SK-N-SH (cell line): ENCODE data around the gene COX4I1. TPM values are rescaled to one million over a fixed set of nuclear protein-coding genes. Genes with fewer than 3 reads are reported as not detected.

Experiments used
- CTCF ChIA-PET: fragments of 300-600, 350-600 bp; formaldehyde crosslinking; extraction: SDS; loops from one replicate; lab custom pipeline; 2021; lab: Yijun Ruan, JAX
- POLR2A ChIA-PET: fragments of 350-600 bp; sonication (Branson Sonifier 250); formaldehyde crosslinking; extraction: SDS; loops from one replicate; lab custom pipeline; 2020; ENCODE audit warnings: antibody characterized with exemption, inconsistent platforms; lab: Yijun Ruan, JAX
- DNase-seq: peaks from one replicate; pipeline ENCODE4 v3.0.0; 2012
- H2AFZ ChIP-seq: fragments of 200-600 bp; sonication (generic); 2 replicates; pipeline ENCODE4 v1.8.1; 2016; ENCODE audit warnings: antibody characterized with exemption, mild to moderate bottlenecking, low read depth
- H3F3A ChIP-seq: fragments of 200-600 bp; sonication (generic); replicated peaks from 2 replicates; pipeline ENCODE3; 2016; ENCODE audit warnings: antibody characterized with exemption, mild to moderate bottlenecking; ENCODE audit not compliant: insufficient read depth
- H3K27ac ChIP-seq, 2 experiments: fragments of 200-500 bp in 1 of 2; fragments of 200-600 bp in 1 of 2; sonication (Bioruptor generic) in 1 of 2; sonication (generic), shearing (Covaris generic) in 1 of 2; 2 replicates each; pipeline versions ENCODE4 v1.5.1 to v1.6.1; 2014 to 2016; ENCODE audit warnings: low read depth in 2 of 2, inconsistent platforms in 1 of 2, low read length in 1 of 2, mild to moderate bottlenecking in 1 of 2, mixed read lengths in 1 of 2
- H3K27me3 ChIP-seq: fragments of 200-600 bp; sonication (generic), shearing (Covaris generic); 2 replicates; pipeline ENCODE4 v1.6.1; 2016; ENCODE audit warnings: mixed run types; ENCODE audit not compliant: insufficient read depth
- H3K36me3 ChIP-seq, 2 experiments: fragments of 200-500 bp in 1 of 2; fragments of 200-600 bp in 1 of 2; sonication (Bioruptor generic) in 1 of 2; sonication (generic) in 1 of 2; replicated peaks in 1 of 2; 2 replicates each; pipeline versions ENCODE3 to v1.5.1; 2014 to 2016; ENCODE audit warnings: low read length in 1 of 2, mild to moderate bottlenecking in 1 of 2; ENCODE audit not compliant: insufficient read depth in 2 of 2, control insufficient read depth in 1 of 2
- H3K4me1 ChIP-seq, 2 experiments: fragments of 200-500 bp in 1 of 2; fragments of 200-600 bp in 1 of 2; sonication (Bioruptor generic) in 1 of 2; sonication (generic), shearing (Covaris generic) in 1 of 2; 2 replicates each; pipeline versions ENCODE4 v1.5.1 to v1.6.1; 2014 to 2016; ENCODE audit warnings: low read depth in 1 of 2, low read length in 1 of 2, mixed run types in 1 of 2; ENCODE audit not compliant: insufficient read depth in 2 of 2, control insufficient read depth in 1 of 2
- H3K4me2 ChIP-seq: fragments of 200-600 bp; sonication (generic), shearing (Covaris generic); 2 replicates; pipeline ENCODE4 v1.6.1; 2017; ENCODE audit warnings: mixed run types
- H3K4me3 ChIP-seq, 2 experiments: fragments of 200-500 bp in 1 of 2; fragments of 200-600 bp in 1 of 2; sonication (Bioruptor generic) in 1 of 2; sonication (generic), shearing (Covaris generic) in 1 of 2; 2 replicates each; pipeline versions ENCODE4 v1.5.1 to v1.8.1; 2014 to 2016; ENCODE audit warnings: low read depth in 2 of 2, inconsistent platforms in 1 of 2, low read length in 1 of 2, mild to moderate bottlenecking in 1 of 2, mixed read lengths in 1 of 2, moderate library complexity in 1 of 2
- H3K79me2 ChIP-seq: fragments of 200-600 bp; sonication (generic); 2 replicates; pipeline ENCODE4 v1.8.1; 2017; ENCODE audit warnings: mild to moderate bottlenecking; ENCODE audit not compliant: insufficient read depth
- H3K9ac ChIP-seq: fragments of 200-600 bp; sonication (generic); 2 replicates; pipeline ENCODE4 v1.6.1; 2017; ENCODE audit warnings: mixed run types
- H3K9me2 ChIP-seq: fragments of 200-600 bp; sonication (generic); 2 replicates; pipeline ENCODE4 v1.6.1; 2017; ENCODE audit warnings: mixed run types
- H3K9me3 ChIP-seq: fragments of 200-600 bp; sonication (generic); 2 replicates; pipeline ENCODE4 v1.6.1; 2017; ENCODE audit warnings: mixed run types, mild to moderate bottlenecking, moderate library complexity
- H4K20me1 ChIP-seq: fragments of 200-600 bp; sonication (generic); 2 replicates; pipeline ENCODE4 v1.6.1; 2017; ENCODE audit warnings: mild to moderate bottlenecking, mixed run types; ENCODE audit not compliant: insufficient read depth
- ELF1 ChIP-seq: IDR thresholded peaks from 2 replicates; pipeline ENCODE4 v1.4.0; 2012
- FOXJ3 ChIP-seq: sonication (generic); formaldehyde crosslinking; IDR thresholded peaks from 2 replicates; pipeline ENCODE4 v1.5.1; 2020; ENCODE audit warnings: mild to moderate bottlenecking, missing genetic modification reagents
- GABPA ChIP-seq: IDR thresholded peaks from 2 replicates; pipeline ENCODE4 v1.4.0; 2012; ENCODE audit warnings: low read depth, mild to moderate bottlenecking
- IRF3 ChIP-seq: fragments of 150-350 bp; IDR thresholded peaks from 2 replicates; pipeline ENCODE4 v1.6.1; 2016; ENCODE audit warnings: mild to moderate bottlenecking, low read depth, low read length
- MEF2A ChIP-seq: IDR thresholded peaks from 2 replicates; pipeline ENCODE4 v1.4.0; 2012; ENCODE audit warnings: low read depth, borderline replicate concordance
- NRF1 ChIP-seq: IDR thresholded peaks from 2 replicates; pipeline ENCODE4 v1.6.1; 2012; ENCODE audit warnings: low read depth, mild to moderate bottlenecking, low read length
- PBX3 ChIP-seq: IDR thresholded peaks from 2 replicates; pipeline ENCODE4; 2012
- POLR2AphosphoS5 ChIP-seq: IDR thresholded peaks from 2 replicates; pipeline ENCODE4 v1.6.1; 2012; ENCODE audit warnings: low read depth, low read length
- REST ChIP-seq: IDR thresholded peaks from 2 replicates; pipeline ENCODE4 v1.6.1; 2012; ENCODE audit warnings: mild to moderate bottlenecking, low read depth, low read length, moderate library complexity
- RXRA ChIP-seq: IDR thresholded peaks from 2 replicates; pipeline ENCODE4 v1.4.0; 2012; ENCODE audit warnings: low read depth, mild to moderate bottlenecking, borderline replicate concordance
- SMC3 ChIP-seq: IDR thresholded peaks from 2 replicates; pipeline ENCODE4 v1.6.1; 2012; ENCODE audit warnings: low read depth, low read length, improper control_type of control experiment
- TCF12 ChIP-seq: IDR thresholded peaks from 2 replicates; pipeline ENCODE4 v1.4.0; 2012
- USF2 ChIP-seq: fragments of 150-350 bp; IDR thresholded peaks from 2 replicates; pipeline ENCODE4 v1.6.1; 2017; ENCODE audit warnings: antibody characterized with exemption, low read length, low read depth, borderline replicate concordance
- YY1 ChIP-seq: IDR thresholded peaks from 2 replicates; pipeline ENCODE4 v1.4.0; 2012; ENCODE audit warnings: low read depth, mild to moderate bottlenecking
- ZBTB33 ChIP-seq: IDR thresholded peaks from 2 replicates; pipeline ENCODE4 v1.4.0; 2012; ENCODE audit warnings: low read depth, borderline replicate concordance
- WGBS: methylation state at CpG from one replicate; pipeline ENCODE4 v1.1.6; 2017; ENCODE audit warnings: low lambda C conversion rate; 5-methylcytosine and 5-hydroxymethylcytosine counted together
- polyA plus RNA-seq, 3 experiments: library from polyadenylated mRNA; depleted of rRNA; stranded (reverse); fragments of >200 nt; gene quantifications; 2 replicates each; pipeline ENCODE4 v1.2.3, GENCODE V29; 2012

Gene COX4I1
- polyA plus RNA-seq, 1 of the 3 experiments (the other 2 are of a cell fraction) = 1,294 TPM

- TF ChIP-seq REST = no peak
These were observed 19.2 kb upstream of the COX4I1 start (continued) for GRCh38 chr16:85780281-85780680.

- peaks cover 21% of the 10 kb centered on the region for H3F3A ChIP-seq
- H3K27ac ChIP-seq = no peak overlapping the region
- peaks cover 25 to 44% of the 10 kb centered on the region in 2 experiments for H3K36me3 ChIP-seq
- H3K9me3 ChIP-seq = no peaks in the 10 kb centered on the region
- H3K27me3 ChIP-seq = no peaks in the 10 kb centered on the region
- no peak for TF ChIP-seq PBX3
- no peak for TF ChIP-seq TCF12
- TF ChIP-seq FOXJ3 (CRISPR knock-in tag) = no peak
- TF ChIP-seq YY1 = no peak
- no peak for TF ChIP-seq GABPA
- TF ChIP-seq ELF1 = no peak
- CTCF ChIA-PET = no interaction called here
- H3K4me3 ChIP-seq = no peak overlapping the region
- POLR2A ChIA-PET = no interaction called here
- no peak for DNase-seq
- H3K9me2 ChIP-seq = no peaks in the 10 kb centered on the region
- H3K4me2 ChIP-seq = no peak overlapping the region
- 86% methylated on average over 10 of the region's 10 CpGs for WGBS
- no peak overlapping the region for H2AFZ ChIP-seq
- peaks cover 15% of the 10 kb centered on the region; the same call in 1 of the 2 replicates for H4K20me1 ChIP-seq
- H3K4me1 ChIP-seq = no peaks in the 10 kb centered on the region
- H3K9ac ChIP-seq = no peak overlapping the region
- H3K79me2 ChIP-seq = peaks cover 18% of the 10 kb centered on the region; the same call in 1 of the 2 replicates
These were observed 18.3 kb upstream of the COX4I1 start for GRCh38 chr16:85781156-85781555.

GRCh38 chr16:85781695-85782370, 17.7 kb upstream of the COX4I1 start:
- no peaks in the 10 kb centered on the region for H3K27me3 ChIP-seq
- ChIA-PET CTCF (no interaction called here), POLR2A (no interaction called here)
- H3K9ac ChIP-seq = no peak overlapping the region
- peaks cover 21 to 49% of the 10 kb centered on the region in 2 experiments for H3K36me3 ChIP-seq
- H3K4me3 ChIP-seq = no peak overlapping the region
- no peaks in the 10 kb centered on the region for H3K9me3 ChIP-seq
- DNase-seq = no peak
- no peaks in the 10 kb centered on the region for H3K9me2 ChIP-seq
- no peaks in the 10 kb centered on the region for H3K4me1 ChIP-seq
- 86% methylated on average over 12 of the region's 16 CpGs for WGBS
- H2AFZ ChIP-seq = no peak overlapping the region
- H4K20me1 ChIP-seq = peaks cover 21% of the 10 kb centered on the region; the same call in 1 of the 2 replicates
- peaks cover 19% of the 10 kb centered on the region; the same call in 1 of the 2 replicates for H3K79me2 ChIP-seq
- H3K27ac ChIP-seq = no peak overlapping the region
- H3K4me2 ChIP-seq = no peak overlapping the region
- H3F3A ChIP-seq = peaks cover 20% of the 10 kb centered on the region
- TF ChIP-seq ELF1 (no peak), NRF1 (no peak), SMC3 (no peak), IRF3 (no peak), PBX3 (no peak), USF2 (no peak), POLR2AphosphoS5 (no peak), RXRA (no peak), MEF2A (no peak), TCF12 (no peak), ZBTB33 (no peak)
